Measurements from ENCODE around the gene SVIL.
"Not testable (repeated sequence)": the region's sequence is repeated elsewhere in the genome, so short reads cannot be mapped to it uniquely, and the experiment has no call there.

Gene SVIL

GRCh38 chr10:29648114-29648982 is 13.6 kb upstream of the SVIL start:
- DNase-seq, result no peak

- no peak for DNase-seq
These were observed 12.7 kb upstream of the SVIL start for GRCh38 chr10:29647478-29647877.

- DNase-seq, result peak; percentile 18
These were observed 12.2 kb upstream of the SVIL start for GRCh38 chr10:29646960-29647461.

- peak; percentile 47 for DNase-seq
These were observed 11.6 kb upstream of the SVIL start for GRCh38 chr10:29646238-29646902.

- no peak for DNase-seq
These were observed 9.2 kb upstream of the SVIL start for GRCh38 chr10:29643771-29644501.

- no peak for DNase-seq
These were observed 8.2 kb upstream of the SVIL start for GRCh38 chr10:29642990-29643389.

- DNase-seq, result no peak
These were observed 2.8 kb upstream of the SVIL start for GRCh38 chr10:29637537-29637936.

GRCh38 chr10:29636178-29636577 is 1.4 kb upstream of the SVIL start:
- peak; percentile 57 for DNase-seq

GRCh38 chr10:29635711-29636144 is 957 bp upstream of the SVIL start:
- DNase-seq, result no peak

- DNase-seq, result no peak
These were observed 666 bp downstream of the SVIL start for GRCh38 chr10:29634105-29634504.

- DNase-seq, result no peak
These were observed 3.8 kb downstream of the SVIL start for GRCh38 chr10:29631049-29631339.

GRCh38 chr10:29630205-29631048 is 4.3 kb downstream of the SVIL start:
- DNase-seq, result no peak

- no peak for DNase-seq
These were observed 5.8 kb downstream of the SVIL start for GRCh38 chr10:29628912-29629526.

- no peak for DNase-seq
These were observed 6.5 kb downstream of the SVIL start for GRCh38 chr10:29628311-29628710.

GRCh38 chr10:29627201-29628132 is 7.3 kb downstream of the SVIL start:
- DNase-seq, result peak; percentile 52

- not testable (repeated sequence) for DNase-seq
These were observed 10.4 kb downstream of the SVIL start for GRCh38 chr10:29624357-29624756.

- DNase-seq, result no peak
These were observed 11.0 kb downstream of the SVIL start for GRCh38 chr10:29623797-29624196.

GRCh38 chr10:29622382-29622922 is 12.3 kb downstream of the SVIL start:
- DNase-seq, result no peak

- DNase-seq, result no peak
These were observed 13.6 kb downstream of the SVIL start for GRCh38 chr10:29621161-29621560.

GRCh38 chr10:29620112-29620690 is 14.6 kb downstream of the SVIL start:
- no peak for DNase-seq
